ENCODE measurements around the gene IL1RAP.
"Not testable (repeated sequence)": the region's sequence is repeated elsewhere in the genome, so short reads cannot be mapped to it uniquely, and the experiment has no call there.

Gene IL1RAP

GRCh38 chr3:190666821-190667220 lies 152.9 kb downstream of the IL1RAP start:
- no peak for DNase-seq (ENCODE audit: low read depth in 2 of 2)

GRCh38 chr3:190671658-190672057 lies 157.8 kb downstream of the IL1RAP start:
- DNase-seq (ENCODE audit: low read depth in 2 of 2): no peak

GRCh38 chr3:190673148-190673547 lies 159.3 kb downstream of the IL1RAP start:
- DNase-seq (ENCODE audit: low read depth in 2 of 2): no peak

- DNase-seq (ENCODE audit: low read depth in 2 of 2): no peak
Observed at GRCh38 chr3:190676481-190676880, 162.6 kb downstream of the IL1RAP start.

DNA sequence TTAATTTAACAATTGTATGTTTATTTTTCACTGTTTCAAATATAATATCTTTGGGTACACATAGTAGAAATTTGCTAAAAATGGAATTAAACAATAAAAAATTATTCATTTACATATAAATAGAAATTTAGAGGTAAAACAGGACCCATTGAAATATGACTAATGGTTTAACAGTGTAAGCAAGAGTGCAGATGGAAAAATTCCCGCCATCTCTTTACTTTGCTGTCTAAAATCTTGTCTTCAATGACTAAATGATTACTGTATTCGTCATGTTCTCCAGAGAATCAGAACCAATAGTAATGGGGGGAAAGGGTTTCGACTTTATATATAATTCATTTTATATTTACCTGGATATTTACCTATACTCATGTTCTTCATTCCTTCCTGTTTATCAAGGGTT lies 163.1 kb downstream of the IL1RAP start:
- no peak for DNase-seq (ENCODE audit: low read depth in 2 of 2)

DNA sequence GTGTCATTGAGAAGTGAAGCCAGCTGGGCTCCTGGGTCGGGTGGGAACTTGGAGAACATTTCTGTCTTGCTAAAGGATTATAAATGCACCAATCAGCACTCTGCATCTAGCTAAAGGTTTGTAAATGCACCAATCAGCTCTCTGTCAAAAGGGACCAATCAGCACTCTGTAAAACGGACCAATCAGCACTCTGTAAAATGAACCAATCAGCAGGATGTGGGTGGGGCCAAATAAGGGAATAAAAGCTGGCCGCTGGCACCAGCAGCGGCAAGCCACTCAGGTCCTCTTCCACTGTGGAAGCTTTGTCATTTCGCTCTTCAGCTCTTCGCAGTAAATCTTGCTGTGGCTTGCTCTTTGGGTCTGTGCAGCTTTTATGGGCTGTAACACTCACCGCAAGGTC lies 164.0 kb downstream of the IL1RAP start:
- not testable (repeated sequence) for DNase-seq (ENCODE audit: low read depth in 2 of 2)

- DNase-seq (ENCODE audit: low read depth in 2 of 2): no peak
Observed at GRCh38 chr3:190680691-190681090, 166.8 kb downstream of the IL1RAP start.

DNA sequence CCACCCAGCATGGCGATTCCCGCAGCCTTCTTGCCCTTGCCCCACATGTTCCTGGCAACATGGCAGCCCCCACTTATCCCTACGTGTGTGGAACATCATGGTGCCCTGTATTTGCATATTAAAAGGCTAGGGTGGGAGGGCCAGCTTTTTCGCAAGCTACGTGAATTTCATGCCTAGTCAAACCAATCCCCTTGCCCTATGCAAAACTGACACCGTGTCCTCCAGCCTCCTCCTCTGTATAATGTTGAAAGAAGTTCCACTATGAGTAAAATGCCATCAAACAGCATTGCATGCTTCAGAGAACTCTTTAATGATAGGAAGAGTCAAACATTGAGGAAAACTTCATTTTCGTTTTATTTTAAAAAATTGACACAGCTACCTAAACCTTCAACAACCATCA lies 170.9 kb downstream of the IL1RAP start:
- DNase-seq (ENCODE audit: low read depth in 2 of 2): no peak

GRCh38 chr3:190686011-190686410 lies 172.1 kb downstream of the IL1RAP start:
- DNase-seq (ENCODE audit: low read depth in 2 of 2): no peak

DNA sequence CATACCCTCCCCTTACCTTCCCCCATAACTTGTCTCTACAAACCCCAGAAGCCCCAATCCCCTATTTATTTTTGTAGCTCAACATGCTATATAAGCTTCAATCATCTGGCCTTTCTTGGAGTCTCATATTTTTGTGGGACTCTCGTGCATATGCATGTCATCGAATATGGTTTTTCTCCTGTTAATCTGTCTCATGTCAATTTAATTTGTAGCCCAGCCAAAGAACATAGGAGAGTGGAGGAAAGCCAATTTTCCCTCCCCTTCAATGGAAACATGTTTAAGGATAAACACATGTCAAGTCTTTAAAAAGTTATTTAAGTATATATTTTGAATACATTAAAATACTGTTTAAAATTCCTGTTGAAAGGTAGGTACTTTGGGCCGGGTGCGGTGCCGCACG lies 176.4 kb downstream of the IL1RAP start:
- DNase-seq (ENCODE audit: low read depth in 2 of 2): no peak

DNA sequence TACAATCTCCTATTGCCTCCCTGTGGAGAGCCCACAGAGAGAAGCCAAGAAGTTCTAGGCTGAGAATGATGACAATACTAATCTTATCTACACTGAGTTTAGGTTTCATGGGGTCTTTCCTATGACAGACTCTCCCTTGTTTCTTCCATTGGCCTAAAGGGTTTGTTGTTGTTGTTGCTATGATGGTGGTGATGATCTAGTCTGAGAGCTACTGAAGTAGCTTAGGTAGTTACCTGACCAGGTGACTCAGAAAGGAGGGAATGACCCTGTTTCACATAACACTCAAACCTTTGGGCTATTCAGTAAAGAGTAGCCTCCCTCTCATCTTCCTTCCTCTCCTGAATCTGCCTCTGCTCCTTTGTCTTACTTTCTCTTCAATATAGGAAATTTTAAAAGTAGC lies 178.4 kb downstream of the IL1RAP start:
- DNase-seq (ENCODE audit: low read depth in 2 of 2): no peak

DNA sequence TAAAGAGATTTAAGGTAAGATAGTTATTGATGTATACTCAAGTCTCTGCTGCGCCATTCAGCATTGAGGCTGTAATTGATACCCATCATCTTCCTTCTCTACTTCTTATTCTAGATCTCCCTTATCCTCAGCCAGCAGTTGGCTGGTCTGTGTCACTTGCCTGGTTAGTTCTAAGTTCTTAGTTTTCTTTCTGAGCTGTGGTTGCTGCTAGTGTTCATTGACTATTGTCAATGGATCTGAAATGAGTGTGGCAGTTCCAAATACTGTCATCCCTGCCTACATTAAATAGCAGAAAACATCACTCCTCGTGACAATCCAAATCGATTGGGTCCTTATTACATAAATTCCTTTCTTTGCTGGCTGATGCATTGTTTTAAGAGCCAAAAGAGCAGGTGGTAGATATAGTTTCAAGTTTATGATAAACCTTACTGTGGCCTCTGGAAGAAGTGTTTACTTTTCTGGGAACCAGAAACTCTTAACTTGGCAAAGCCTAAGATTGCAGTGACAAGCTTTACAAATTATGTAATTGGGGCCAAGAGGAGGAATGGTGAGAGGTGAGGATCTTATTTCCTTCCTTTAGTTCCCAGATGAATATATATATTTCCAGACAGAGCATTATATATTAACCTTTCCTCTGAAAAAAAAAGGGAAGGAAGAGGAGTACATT lies 180.6 kb downstream of the IL1RAP start:
- DNase-seq (ENCODE audit: low read depth in 2 of 2): no peak

DNA sequence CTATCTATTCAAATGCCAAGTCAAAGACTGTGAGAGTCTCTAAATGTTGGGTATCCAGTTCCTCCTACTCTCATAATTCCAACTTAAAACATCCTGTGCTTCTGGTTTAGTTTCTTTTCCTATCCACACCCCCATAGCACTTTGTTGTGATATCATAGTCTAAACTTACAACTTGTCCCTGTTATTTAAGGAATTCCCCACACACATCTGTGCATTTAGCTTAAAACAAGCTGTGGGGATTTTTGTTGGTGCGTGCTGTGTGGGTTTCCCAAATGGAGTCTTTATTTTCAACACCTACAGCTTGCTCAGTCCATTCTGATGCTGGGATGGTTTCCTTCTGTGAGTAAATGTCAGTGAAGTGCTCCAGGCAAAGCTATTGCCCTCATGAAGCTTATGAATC lies 181.3 kb downstream of the IL1RAP start:
- DNase-seq (ENCODE audit: low read depth in 2 of 2): no peak

DNA sequence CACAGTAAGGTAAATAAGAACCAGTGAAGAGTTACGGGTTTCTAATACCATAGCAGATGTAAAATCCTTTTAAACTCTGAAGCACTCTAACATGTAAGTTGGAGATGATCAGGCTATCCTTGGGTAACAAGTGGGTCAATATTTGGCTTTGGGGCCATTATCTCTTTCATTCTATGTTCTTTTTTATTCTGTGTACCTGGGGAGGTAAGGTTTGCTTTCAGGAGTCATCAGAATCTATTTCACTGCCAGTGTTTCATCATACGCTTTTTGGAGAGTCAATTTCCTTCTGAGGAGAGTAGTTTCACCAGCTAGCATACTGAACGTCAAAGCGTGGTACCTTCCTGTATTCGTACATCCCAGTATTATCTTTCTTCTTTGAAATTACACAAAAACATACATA lies 182.1 kb downstream of the IL1RAP start:
- no peak for DNase-seq (ENCODE audit: low read depth in 2 of 2)

GRCh38 chr3:190696777-190697501 lies 183.1 kb downstream of the IL1RAP start:
- DNase-seq (ENCODE audit: low read depth in 2 of 2): no peak

DNA sequence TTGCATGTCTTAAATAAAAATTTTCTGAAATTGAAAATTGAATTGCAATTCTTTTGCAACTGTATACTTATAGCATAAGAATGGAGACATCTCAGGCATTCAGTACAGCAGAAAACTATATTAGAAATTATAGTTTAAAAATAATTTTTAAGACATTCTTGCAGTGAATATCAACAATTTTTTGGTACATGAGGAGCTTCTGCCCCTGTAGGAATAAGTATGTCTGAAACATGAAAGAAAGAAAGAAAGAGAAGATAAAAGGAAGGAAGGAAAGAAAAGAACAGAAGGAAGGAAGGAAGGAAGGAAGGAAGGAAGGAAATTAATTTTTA lies 183.6 kb downstream of the IL1RAP start:
- no peak for DNase-seq (ENCODE audit: low read depth in 2 of 2)

GRCh38 chr3:190697901-190698300 lies 184.0 kb downstream of the IL1RAP start:
- DNase-seq (ENCODE audit: low read depth in 2 of 2): no peak

- DNase-seq (ENCODE audit: low read depth in 2 of 2): no peak
Observed at GRCh38 chr3:190699776-190700175, 185.9 kb downstream of the IL1RAP start.

- DNase-seq (ENCODE audit: low read depth in 2 of 2): no peak
Observed at GRCh38 chr3:190701096-190701532, 187.2 kb downstream of the IL1RAP start.

DNA sequence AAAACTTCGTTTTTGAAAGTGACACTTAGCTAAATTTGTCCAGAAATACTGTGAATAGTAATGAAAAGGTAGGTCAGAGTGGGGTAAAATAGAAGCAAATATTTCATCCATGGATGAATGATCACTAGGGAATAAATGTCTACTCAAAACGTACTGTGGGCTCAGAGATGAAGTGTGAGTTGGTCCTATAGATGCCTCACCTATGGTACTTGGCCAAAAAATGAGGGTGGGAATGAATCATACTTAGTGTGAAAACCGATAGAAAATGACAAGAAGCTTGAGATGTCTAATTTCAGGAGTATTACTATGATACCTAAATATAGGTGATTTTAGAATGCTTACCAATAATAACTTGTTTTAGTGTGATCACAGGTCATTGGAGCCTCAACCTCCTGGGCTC lies 192.7 kb downstream of the IL1RAP start:
- no peak for DNase-seq (ENCODE audit: low read depth in 2 of 2)

Measured in stimulated activated CD4-positive, alpha-beta T cell treated with anti-CD3 and anti-CD28 coated beads, Interleukin-1b, Interleukin-23, amount 100 ng/mL, for 1 hour (primary cell).